Gastrocnemius medialis (tissue), 4 donors: ENCODE data around the gene TTC39A.
"Not testable (repeated sequence)": the region's sequence is repeated elsewhere in the genome, so short reads cannot be mapped to it uniquely, and the experiment has no call there.

Experiments
- POLR2A ChIP-seq, 2 donors: fragments of 450-650 bp; IDR thresholded peaks; one replicate each; pipeline ENCODE4 v1.6.1; 2017; ENCODE audit warnings: antibody characterized with exemption in 2 of 2, mild to moderate bottlenecking in 2 of 2, moderate library complexity in 2 of 2
- TF ChIP-seq, protein P1 (sequence below), 5 experiments: fragments of 450-650 bp in 3 of 5; fragments of 200-600 bp in 2 of 5; sonication (generic) in 2 of 5; IDR thresholded peaks in 4 of 5; conservative IDR thresholded peaks in 1 of 5; 1 replicate in 4 of 5; 2 replicates in 1 of 5; pipeline ENCODE4 v1.5.1; 2016 to 2019; ENCODE audit warnings: antibody characterized with exemption in 5 of 5, mild to moderate bottlenecking in 3 of 5, moderate library complexity in 3 of 5

GRCh38 chr1:51251165-51251564 is 79.2 kb downstream of the TTC39A start:
- TF ChIP-seq, protein P1, sequence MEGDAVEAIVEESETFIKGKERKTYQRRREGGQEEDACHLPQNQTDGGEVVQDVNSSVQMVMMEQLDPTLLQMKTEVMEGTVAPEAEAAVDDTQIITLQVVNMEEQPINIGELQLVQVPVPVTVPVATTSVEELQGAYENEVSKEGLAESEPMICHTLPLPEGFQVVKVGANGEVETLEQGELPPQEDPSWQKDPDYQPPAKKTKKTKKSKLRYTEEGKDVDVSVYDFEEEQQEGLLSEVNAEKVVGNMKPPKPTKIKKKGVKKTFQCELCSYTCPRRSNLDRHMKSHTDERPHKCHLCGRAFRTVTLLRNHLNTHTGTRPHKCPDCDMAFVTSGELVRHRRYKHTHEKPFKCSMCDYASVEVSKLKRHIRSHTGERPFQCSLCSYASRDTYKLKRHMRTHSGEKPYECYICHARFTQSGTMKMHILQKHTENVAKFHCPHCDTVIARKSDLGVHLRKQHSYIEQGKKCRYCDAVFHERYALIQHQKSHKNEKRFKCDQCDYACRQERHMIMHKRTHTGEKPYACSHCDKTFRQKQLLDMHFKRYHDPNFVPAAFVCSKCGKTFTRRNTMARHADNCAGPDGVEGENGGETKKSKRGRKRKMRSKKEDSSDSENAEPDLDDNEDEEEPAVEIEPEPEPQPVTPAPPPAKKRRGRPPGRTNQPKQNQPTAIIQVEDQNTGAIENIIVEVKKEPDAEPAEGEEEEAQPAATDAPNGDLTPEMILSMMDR (IDR thresholded peaks at IDR 0.05 in 4 of 5, conservative IDR thresholded peaks at IDR 0.05 in 1 of 5), result not testable (repeated sequence)
- TF ChIP-seq POLR2A (IDR thresholded peaks at IDR 0.05), result not testable (repeated sequence)
